ENCODE data around the gene RBCK1. TPM values are rescaled to one million over a fixed set of nuclear protein-coding genes. Genes with fewer than 3 reads are reported as not detected.
A peak's percentile ranks its signal among the peaks of the same experiment; 100 is the strongest.

The RBCK1 gene
- total and polyA plus RNA-seq, 8 donors: 34.9 to 148 (median 44.7) TPM

GRCh38 chr20:435558-435957 is 27.5 kb downstream of the RBCK1 start:
- Histone ChIP-seq H3K27ac (no peak overlapping the region), H3K36me3 (peaks cover 4 to 50% (median 16%) of the 10 kb centered on the region in 3 donors), H3K27me3 (no peaks in the 10 kb centered on the region), H3K9me3 (no peaks in the 10 kb centered on the region), H3K4me3 (no peak overlapping the region), H3K4me1 (no peaks in the 10 kb centered on the region)
- DNase-seq (peak in 1 of 6 donors; percentile 13), ATAC-seq (no peak), FAIRE-seq (no peak)
- 79 to 83% methylated on average over 7 of the region's 7 CpGs for WGBS, 2 donors
- intact Hi-C loops (cut with DNase I): loop anchor here in 2 of 3 donors (10.0 kb wide), 1 partner anchor 81 kb away; no protein-coding TSS in a partner anchor
- TF ChIP-seq, protein P1, sequence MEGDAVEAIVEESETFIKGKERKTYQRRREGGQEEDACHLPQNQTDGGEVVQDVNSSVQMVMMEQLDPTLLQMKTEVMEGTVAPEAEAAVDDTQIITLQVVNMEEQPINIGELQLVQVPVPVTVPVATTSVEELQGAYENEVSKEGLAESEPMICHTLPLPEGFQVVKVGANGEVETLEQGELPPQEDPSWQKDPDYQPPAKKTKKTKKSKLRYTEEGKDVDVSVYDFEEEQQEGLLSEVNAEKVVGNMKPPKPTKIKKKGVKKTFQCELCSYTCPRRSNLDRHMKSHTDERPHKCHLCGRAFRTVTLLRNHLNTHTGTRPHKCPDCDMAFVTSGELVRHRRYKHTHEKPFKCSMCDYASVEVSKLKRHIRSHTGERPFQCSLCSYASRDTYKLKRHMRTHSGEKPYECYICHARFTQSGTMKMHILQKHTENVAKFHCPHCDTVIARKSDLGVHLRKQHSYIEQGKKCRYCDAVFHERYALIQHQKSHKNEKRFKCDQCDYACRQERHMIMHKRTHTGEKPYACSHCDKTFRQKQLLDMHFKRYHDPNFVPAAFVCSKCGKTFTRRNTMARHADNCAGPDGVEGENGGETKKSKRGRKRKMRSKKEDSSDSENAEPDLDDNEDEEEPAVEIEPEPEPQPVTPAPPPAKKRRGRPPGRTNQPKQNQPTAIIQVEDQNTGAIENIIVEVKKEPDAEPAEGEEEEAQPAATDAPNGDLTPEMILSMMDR (IDR thresholded peaks at IDR 0.05): no peak

GRCh38 chr20:436476-436875 is 28.4 kb downstream of the RBCK1 start:
- ATAC-seq: no peak
- WGBS, 2 donors: 93 to 94% methylated on average over 5 of the region's 5 CpGs
- Histone ChIP-seq H3K4me1 (no peaks in the 10 kb centered on the region), H3K27ac (no peak overlapping the region), H3K4me3 (no peak overlapping the region), H3K9me3 (no peaks in the 10 kb centered on the region), H3K27me3 (no peaks in the 10 kb centered on the region), H3K36me3 (peaks cover 4 to 50% (median 24%) of the 10 kb centered on the region in 3 donors)
- FAIRE-seq: no peak
- DNase-seq: peak in 1 of 6 donors; percentile 22
- TF ChIP-seq, protein P1 (IDR thresholded peaks at IDR 0.05): no peak
- intact Hi-C loops (cut with DNase I): loop anchor here in 2 of 3 donors (10.0 kb wide), 1 partner anchor 82 kb away; no protein-coding TSS in a partner anchor

DNA sequence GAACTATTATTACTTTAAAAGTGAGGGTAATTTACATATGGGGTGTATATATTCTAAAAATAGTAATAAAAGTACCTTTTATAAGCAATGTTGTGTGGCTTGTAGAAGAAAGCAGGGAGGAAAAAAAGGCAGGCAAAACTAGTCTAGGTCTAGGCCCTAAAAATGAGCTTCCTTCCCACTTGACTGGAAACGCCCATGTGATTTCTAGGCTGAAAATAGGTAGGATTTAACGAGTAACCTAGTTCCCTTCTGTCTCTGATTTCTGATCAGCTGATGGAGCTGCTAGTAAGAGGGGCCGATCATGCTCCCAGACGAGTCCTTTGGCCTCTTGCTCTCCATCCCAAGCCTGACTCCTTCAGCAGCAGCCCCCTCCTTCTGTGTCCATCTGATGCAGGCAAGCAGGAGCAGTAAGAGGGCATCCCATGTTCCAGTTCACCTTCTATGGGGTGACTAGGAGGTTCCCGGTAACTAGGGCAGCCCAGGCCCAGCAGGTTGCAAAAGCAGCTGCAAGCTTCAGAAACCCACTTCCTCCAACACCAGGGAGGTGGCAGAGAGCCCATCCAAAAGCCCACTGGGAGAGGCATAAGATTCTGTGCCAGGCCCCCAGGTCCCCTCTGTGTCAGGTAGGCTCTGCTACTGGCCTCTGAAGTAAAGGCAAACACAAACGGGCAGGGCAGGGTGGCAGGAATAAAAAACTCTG is 29.8 kb downstream of the RBCK1 start:
- Histone ChIP-seq H3K4me3 (no peak overlapping the region), H3K4me1 (no peaks in the 10 kb centered on the region), H3K36me3 (peaks cover 4 to 50% (median 30%) of the 10 kb centered on the region in 3 donors), H3K27me3 (no peaks in the 10 kb centered on the region), H3K9me3 (no peaks in the 10 kb centered on the region), H3K27ac (no peak overlapping the region)
- no peak for FAIRE-seq
- intact Hi-C loops (cut with DNase I): loop anchor here in 2 of 3 donors (10.0 kb wide), 1 partner anchor 83 kb away; no protein-coding TSS in a partner anchor
- peak in 1 of 6 donors; percentile 28 for DNase-seq
- ATAC-seq: no peak
- TF ChIP-seq, protein P1 (IDR thresholded peaks at IDR 0.05): no peak
- 81 to 85% methylated on average over 6 of the region's 6 CpGs for WGBS, 2 donors

GRCh38 chr20:438571-439469 is 30.7 kb downstream of the RBCK1 start:
- FAIRE-seq: no peak
- ATAC-seq: peak in 1 of 4 donors; percentile 28
- peak in 1 of 6 donors; percentile 35 for DNase-seq
- no peaks in the 10 kb centered on the region for H3K27me3 ChIP-seq
- peaks cover 4 to 59% (median 30%) of the 10 kb centered on the region in 3 donors for H3K36me3 ChIP-seq
- TF ChIP-seq, protein P1 (IDR thresholded peaks at IDR 0.05): no peak
- no peaks in the 10 kb centered on the region for H3K4me1 ChIP-seq
- no peak overlapping the region for H3K4me3 ChIP-seq
- 82 to 89% methylated on average over 18 of the region's 18 CpGs for WGBS, 2 donors
- no peaks in the 10 kb centered on the region for H3K9me3 ChIP-seq
- intact Hi-C loops (cut with DNase I): loop anchor here in 2 of 3 donors (10.0 kb wide), 1 partner anchor 84 kb away; no protein-coding TSS in a partner anchor
- no peak overlapping the region for H3K27ac ChIP-seq
